Activated CD4-positive, CD25-positive, alpha-beta regulatory T cell (primary cell): Measurements from ENCODE around the gene TNFRSF25.
A peak's percentile ranks its signal among the peaks of the same experiment; 100 is the strongest.
"Not testable (repeated sequence)": the region's sequence is repeated elsewhere in the genome, so short reads cannot be mapped to it uniquely, and the experiment has no call there.

Experiments used
- DNase-seq, 4 experiments: peaks; one replicate each; lab custom pipeline; 2025; lab: John Stamatoyannopoulos, UW

TNFRSF25 gene

DNA sequence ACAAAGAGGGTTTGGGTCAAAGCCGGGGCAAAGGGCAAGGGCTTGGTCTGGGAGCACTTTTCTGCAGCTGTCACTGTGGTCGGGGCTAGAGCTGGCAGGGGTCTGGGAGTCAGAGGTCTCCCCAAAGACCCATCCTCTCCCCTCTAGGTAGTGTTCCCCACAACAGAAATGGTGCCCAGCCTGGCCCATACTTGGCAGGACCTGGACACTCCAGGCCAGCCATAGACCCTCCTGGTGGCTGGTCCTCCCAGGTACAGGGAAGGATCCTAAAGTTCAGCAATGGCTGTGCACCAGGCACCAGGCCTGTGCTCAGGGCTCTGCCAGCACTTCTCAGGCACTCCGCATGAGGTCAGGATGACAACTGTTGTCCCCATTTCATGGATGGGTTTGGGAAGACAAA lies 30.4 kb downstream of the TNFRSF25 start:
- DNase-seq, result no peak

GRCh38 chr1:6435129-6435528 lies 30.8 kb downstream of the TNFRSF25 start:
- no peak for DNase-seq

DNA sequence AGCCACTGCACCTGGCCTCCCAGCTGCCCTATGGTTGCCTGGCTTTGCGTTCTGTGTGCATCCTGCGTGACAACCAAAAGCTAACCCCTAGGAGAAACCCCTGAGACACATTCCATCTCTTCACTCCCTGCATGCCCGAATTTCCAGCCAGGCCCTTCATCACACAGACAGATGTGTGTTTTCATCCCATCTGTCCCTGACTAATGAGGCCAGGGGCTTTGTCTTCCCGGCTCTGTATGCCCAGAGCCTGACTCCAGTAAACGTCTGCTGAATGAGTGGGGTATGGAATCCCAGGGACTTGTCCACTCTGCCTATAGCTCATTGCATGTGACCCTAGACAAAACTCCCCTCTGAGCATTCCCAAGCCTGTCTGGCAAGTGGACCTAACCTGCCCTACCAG lies 31.8 kb downstream of the TNFRSF25 start:
- no peak for DNase-seq

- not testable (repeated sequence) for DNase-seq
These were observed 34.1 kb downstream of the TNFRSF25 start for GRCh38 chr1:6431645-6432579.

- DNase-seq, result not testable (repeated sequence)
These were observed 36.1 kb downstream of the TNFRSF25 start for GRCh38 chr1:6429660-6430411.

GRCh38 chr1:6428453-6428852 lies 37.5 kb downstream of the TNFRSF25 start:
- not testable (repeated sequence) for DNase-seq

DNA sequence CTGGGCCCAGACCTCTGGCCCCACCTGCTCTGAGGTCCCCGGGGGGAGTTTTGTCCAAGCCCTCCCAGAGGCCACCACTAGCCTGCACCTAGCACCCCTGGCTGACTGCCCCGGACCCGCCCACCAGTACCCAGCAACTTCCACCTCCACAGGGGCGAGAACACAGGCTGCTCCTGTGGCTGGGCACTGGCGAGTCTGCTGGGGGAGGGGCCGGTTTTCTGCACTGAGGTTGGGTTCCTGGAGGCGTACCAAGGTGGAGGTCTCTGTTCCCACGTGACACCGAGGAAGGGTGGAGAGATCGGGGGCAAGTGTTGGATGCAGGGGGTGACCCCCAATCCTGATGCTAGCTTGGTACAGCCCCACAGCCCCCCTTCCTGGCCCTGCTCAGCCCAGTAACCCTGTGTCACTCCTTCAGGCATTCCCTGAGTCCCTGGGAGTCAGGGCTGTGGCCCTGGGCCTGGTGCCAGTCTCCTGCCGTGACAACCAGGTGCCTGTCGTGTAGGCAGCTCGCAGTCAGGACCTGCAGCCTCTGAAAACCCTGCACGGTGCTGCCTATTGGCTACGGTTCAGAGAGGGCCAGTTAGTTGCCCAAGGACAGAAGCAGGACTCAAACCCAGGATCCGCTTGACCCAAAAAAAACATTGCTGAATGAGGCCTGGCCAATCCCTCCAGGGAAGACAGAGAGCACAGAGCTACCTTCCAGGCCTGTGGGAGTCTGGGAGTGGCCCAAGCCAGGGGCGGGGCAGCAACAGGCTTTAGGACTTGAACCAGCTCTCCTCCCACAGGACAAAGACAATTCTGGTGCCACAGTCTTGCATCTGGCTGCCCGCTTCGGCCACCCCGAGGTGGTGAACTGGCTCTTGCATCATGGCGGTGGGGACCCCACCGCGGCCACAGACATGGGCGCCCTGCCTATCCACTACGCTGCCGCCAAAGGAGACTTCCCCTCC lies 38.3 kb downstream of the TNFRSF25 start:
- DNase-seq, result no peak

- DNase-seq, result no peak
These were observed 39.0 kb downstream of the TNFRSF25 start for GRCh38 chr1:6426972-6427350.

GRCh38 chr1:6426277-6426971 lies 39.5 kb downstream of the TNFRSF25 start:
- no peak for DNase-seq

DNA sequence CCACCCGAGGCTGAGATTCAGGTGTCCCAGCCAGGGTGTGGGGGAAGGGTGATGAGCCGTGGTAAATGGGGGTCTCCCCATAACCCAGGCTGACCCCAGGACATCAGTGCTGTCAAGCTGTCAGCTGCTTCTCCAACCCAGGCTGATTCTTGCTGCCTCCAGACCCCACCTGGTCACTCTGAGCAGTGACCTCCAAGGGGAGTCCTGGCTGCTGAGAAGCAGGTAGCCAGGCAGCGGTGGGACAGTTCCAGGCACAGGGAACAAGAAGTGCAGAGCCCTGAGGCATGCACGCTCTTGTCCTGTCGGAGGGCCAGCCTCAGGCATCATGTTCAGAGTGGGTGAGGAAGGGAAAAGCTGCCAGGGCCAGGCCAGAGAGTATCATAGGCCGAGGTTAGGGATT lies 40.3 kb downstream of the TNFRSF25 start:
- no peak for DNase-seq

DNA sequence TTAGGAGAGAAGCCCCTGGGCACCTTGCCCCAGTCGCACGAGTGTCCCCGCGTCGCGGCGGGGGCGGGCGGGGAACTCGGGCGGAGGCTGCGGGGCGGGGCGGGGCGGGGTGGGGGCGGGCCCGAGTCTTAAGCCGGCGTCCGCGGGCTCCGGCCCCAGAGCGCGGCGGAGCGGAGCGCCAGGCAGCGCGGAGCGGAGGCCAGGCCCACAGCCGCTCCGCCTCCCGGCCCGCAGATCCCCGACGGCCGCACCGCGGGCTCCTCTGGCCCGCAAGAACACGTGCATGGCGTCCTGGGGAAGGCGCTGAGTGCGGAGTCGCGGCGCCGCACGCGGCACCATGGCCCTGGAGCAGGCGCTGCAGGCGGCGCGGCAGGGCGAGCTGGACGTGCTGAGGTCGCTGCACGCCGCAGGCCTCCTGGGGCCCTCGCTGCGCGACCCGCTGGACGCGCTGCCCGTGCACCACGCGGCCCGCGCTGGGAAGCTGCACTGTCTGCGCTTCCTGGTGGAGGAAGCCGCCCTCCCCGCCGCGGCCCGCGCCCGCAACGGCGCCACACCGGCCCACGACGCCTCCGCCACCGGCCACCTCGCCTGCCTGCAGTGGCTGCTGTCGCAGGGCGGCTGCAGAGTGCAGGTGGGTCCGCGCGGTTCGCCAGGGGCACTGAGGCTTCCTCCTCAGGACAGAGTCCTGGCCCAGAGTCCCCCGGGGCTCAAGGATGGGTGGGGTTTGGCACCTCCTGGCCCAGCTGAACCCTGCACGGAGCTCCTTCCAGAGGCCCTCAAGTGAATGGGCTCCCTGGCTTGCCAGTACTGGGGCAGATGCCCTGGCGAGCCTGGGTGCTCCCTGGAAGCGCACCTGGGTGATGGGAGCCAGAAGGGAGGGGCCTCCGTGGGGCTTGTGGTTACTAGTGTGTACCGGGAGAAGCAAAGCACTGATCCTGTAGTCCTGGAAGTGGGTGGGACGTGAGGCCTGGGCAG lies 41.1 kb downstream of the TNFRSF25 start, which contains the start of gene ESPN:
Gene ESPN, plus strand, starts transcription at position 158 of the 975 bp plus-strand sequence. Its CDS starts 180 bp downstream, at position 338.
- DNase-seq, result no peak

DNA sequence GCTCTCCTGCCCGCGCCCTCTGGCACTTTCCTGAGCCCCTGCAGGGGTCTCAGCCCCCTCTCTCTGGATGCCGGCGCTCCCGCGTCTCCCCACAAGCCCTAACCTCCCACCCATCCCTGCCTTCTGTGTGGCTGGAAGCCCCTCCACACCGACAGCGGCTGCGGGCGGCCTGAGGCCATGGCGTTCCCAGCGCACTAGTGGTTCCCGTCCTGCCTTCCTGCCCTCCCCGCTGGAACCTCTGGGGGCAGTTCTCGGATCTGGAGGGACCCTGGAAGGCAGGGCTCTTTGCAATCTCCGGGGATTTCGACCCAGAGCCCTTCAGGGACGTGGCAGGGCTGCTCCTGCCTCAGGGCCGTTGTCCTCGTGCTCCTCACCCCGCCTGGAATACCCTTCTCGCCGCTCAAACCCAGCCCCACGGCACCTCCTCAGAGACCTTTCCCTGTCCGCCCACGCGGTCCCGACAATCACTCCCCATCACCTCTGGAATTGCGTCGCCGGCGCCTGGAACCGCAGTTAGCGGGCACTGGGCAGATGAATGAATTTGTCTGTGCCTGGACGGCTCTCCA lies 41.9 kb downstream of the TNFRSF25 start:
- DNase-seq, result no peak

GRCh38 chr1:6423321-6423999 lies 42.5 kb downstream of the TNFRSF25 start:
- DNase-seq, result peak; percentile 26 to 51 (median 44)

DNA sequence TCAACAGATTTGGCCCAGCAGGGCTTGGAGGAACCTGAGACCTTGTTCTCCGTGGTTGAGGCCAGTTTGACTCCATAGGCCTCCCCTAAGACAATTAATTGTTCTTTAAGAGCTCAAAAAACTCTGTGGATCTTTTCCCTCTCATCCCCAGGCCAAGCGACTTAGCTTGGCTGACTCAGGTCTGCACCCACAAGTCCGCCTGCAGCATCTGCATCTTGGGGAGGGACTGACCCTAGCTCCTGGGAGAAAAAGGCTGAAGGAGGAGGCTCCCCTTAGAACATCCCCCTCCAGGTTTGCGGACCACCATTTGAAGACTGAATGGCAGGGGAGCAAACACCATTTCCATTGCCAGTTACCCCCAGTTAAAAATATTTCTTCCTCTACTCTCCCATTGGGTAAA lies 44.7 kb downstream of the TNFRSF25 start:
- no peak for DNase-seq

DNA sequence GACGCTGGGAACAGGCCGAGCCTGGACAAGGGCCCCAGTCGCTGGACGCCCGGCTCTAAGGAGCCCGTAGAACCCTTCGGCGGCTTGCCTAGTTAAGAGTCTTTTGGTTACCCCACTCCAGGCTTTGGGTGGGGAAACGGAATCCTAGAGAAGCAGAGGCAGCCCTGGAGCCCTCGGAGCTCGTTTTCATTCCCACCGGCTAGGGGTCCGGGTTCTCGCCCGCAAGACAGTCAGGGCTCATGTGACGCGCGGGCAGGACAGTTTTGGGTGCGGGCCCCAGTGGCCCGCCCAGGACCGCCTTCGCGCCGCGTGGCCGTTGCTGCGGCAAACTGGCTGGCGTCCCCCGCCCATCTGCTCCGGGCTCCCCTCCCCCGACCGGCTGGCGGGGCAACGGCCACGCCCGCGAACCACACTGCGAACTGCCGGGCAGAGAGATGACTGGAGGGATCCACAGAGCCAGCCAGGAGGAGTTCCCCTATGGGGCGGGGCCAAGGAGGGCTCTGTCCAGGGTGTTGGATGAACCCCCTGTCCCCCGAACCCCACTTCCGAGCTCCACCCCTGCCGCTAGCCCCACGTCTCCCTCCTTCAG lies 45.4 kb downstream of the TNFRSF25 start:
- no peak for DNase-seq

DNA sequence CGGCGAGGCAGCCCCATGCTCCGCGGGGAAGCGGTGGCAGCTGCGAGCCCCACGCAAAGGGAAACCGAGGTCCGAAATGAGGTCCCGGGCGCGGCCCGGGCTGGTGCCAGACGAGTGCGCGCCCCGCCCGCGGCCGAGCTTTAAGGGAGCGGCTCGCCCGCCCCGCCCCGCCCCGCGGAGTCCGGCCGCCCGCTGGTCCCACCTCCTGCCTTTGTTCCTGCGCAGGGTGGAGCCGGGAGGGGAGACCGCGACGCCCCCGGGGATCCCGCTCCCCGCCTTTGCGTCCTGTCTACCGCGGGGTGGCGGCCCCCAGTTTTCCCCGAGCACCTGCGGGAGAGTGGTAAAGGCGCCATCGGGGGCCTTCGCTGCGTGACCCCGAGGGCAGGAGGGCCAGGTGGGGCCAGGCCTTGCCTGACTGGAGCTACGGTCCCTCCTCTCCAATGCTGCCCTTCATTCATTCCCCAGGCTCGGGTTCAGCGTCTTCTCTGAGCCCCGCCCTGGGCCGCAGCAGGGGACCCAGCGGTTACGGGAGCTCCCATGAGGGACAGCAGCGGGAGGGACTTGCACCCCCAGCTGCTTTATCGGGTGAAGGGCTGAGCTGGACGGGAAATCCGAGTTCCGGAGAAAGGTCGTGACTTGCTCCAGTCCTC lies 46.0 kb downstream of the TNFRSF25 start, which contains the start of gene HES2:
Gene HES2, minus strand, starts transcription at position 116 of the 650 bp plus-strand sequence. Its CDS starts 99 bp downstream, at position 17.
- no peak for DNase-seq

GRCh38 chr1:6419397-6419803 lies 46.6 kb downstream of the TNFRSF25 start:
- DNase-seq, result no peak
